HPDE6-E6E7 (cell line): ENCODE data around the gene CCBE1.
"Not testable (repeated sequence)": the region's sequence is repeated elsewhere in the genome, so short reads cannot be mapped to it uniquely, and the experiment has no call there.

Source experiments
- DNase-seq: peaks from one replicate; pipeline ENCODE4 v3.0.0; 2011; ENCODE audit warnings: missing footprints; ENCODE audit errors: extremely low spot score

The CCBE1 gene

GRCh38 chr18:59684777-59685176 lies 12.4 kb downstream of the CCBE1 start:
- DNase-seq: no peak

GRCh38 chr18:59681521-59682004 lies 15.7 kb downstream of the CCBE1 start:
- no peak for DNase-seq

- DNase-seq: no peak
These were observed 16.2 kb downstream of the CCBE1 start for GRCh38 chr18:59681051-59681450.

GRCh38 chr18:59675346-59675745 lies 21.9 kb downstream of the CCBE1 start:
- DNase-seq: no peak

GRCh38 chr18:59674903-59675270 lies 22.3 kb downstream of the CCBE1 start:
- DNase-seq: no peak

- DNase-seq: no peak
These were observed 22.9 kb downstream of the CCBE1 start for GRCh38 chr18:59674186-59674902.

GRCh38 chr18:59672235-59672711 lies 24.9 kb downstream of the CCBE1 start:
- DNase-seq: no peak

- DNase-seq: no peak
These were observed 25.7 kb downstream of the CCBE1 start for GRCh38 chr18:59671551-59671950.

- no peak for DNase-seq
These were observed 27.2 kb downstream of the CCBE1 start for GRCh38 chr18:59669872-59670657.

GRCh38 chr18:59667488-59667887 lies 29.7 kb downstream of the CCBE1 start:
- DNase-seq: no peak

- not testable (repeated sequence) for DNase-seq
These were observed 31.2 kb downstream of the CCBE1 start for GRCh38 chr18:59666007-59666402.

GRCh38 chr18:59665057-59666006 lies 31.9 kb downstream of the CCBE1 start:
- DNase-seq: no peak

GRCh38 chr18:59664329-59664728 lies 32.9 kb downstream of the CCBE1 start:
- no peak for DNase-seq

GRCh38 chr18:59663096-59663495 lies 34.1 kb downstream of the CCBE1 start:
- no peak for DNase-seq

- peak; percentile 84 for DNase-seq
These were observed 35.1 kb downstream of the CCBE1 start for GRCh38 chr18:59661891-59662701.

GRCh38 chr18:59660786-59661743 lies 36.2 kb downstream of the CCBE1 start:
- DNase-seq: no peak

- DNase-seq: no peak
These were observed 36.9 kb downstream of the CCBE1 start for GRCh38 chr18:59660366-59660765.

- DNase-seq: no peak
These were observed 37.6 kb downstream of the CCBE1 start for GRCh38 chr18:59659508-59660170.

- DNase-seq: no peak
These were observed 38.3 kb downstream of the CCBE1 start for GRCh38 chr18:59658941-59659340.
